ENCODE data around the gene CTSZ.

The CTSZ gene

GRCh38 chr20:59047938-59048680 is 41.1 kb upstream of the CTSZ start:
- no peak for TF ChIP-seq CTCF (IDR thresholded peaks at IDR 0.05)
- no peak overlapping the region for H3K4me3 ChIP-seq (ENCODE audit: low read depth in 1 of 2, low read length in 1 of 2)
- H3K9me3 ChIP-seq, result no peaks in the 10 kb centered on the region
- H3K4me1 ChIP-seq (ENCODE audit: control insufficient read depth in 1 of 2, insufficient read depth in 1 of 2, low read depth in 1 of 2, low read length in 1 of 2), result peaks cover 8 to 13% of the 10 kb centered on the region in 2 experiments
- H3K36me3 ChIP-seq, result no peaks in the 10 kb centered on the region
- H3K27ac ChIP-seq, result no peak overlapping the region
- H3K27me3 ChIP-seq, result peaks cover 34% of the 10 kb centered on the region

- Histone ChIP-seq H3K9me3 (no peaks in the 10 kb centered on the region), H3K27me3 (peaks cover 22% of the 10 kb centered on the region), H3K36me3 (no peaks in the 10 kb centered on the region), H3K4me1 (ENCODE audit: control insufficient read depth in 1 of 2, insufficient read depth in 1 of 2, low read depth in 1 of 2, low read length in 1 of 2) (peaks cover 16 to 18% of the 10 kb centered on the region in 2 experiments), H3K27ac (no peak overlapping the region), H3K4me3 (ENCODE audit: low read depth in 1 of 2, low read length in 1 of 2) (no peak overlapping the region)
- no peak for TF ChIP-seq CTCF (IDR thresholded peaks at IDR 0.05)
Measured at GRCh38 chr20:59046862-59047261, 39.8 kb upstream of the CTSZ start.

- no peak overlapping the region for H3K4me3 ChIP-seq (ENCODE audit: low read depth in 1 of 2, low read length in 1 of 2)
- peaks cover 22 to 29% of the 10 kb centered on the region in 2 experiments for H3K4me1 ChIP-seq (ENCODE audit: control insufficient read depth in 1 of 2, insufficient read depth in 1 of 2, low read depth in 1 of 2, low read length in 1 of 2)
- peaks cover 10% of the 10 kb centered on the region for H3K27me3 ChIP-seq
- no peaks in the 10 kb centered on the region for H3K36me3 ChIP-seq
- TF ChIP-seq CTCF (IDR thresholded peaks at IDR 0.05), result no peak
- no peaks in the 10 kb centered on the region for H3K9me3 ChIP-seq
- H3K27ac ChIP-seq, result no peak overlapping the region
Measured at GRCh38 chr20:59044796-59045195, 37.7 kb upstream of the CTSZ start.

- Histone ChIP-seq H3K4me3 (ENCODE audit: low read depth in 1 of 2, low read length in 1 of 2) (no peak overlapping the region), H3K4me1 (ENCODE audit: control insufficient read depth in 1 of 2, insufficient read depth in 1 of 2, low read depth in 1 of 2, low read length in 1 of 2) (peaks cover 22 to 29% of the 10 kb centered on the region in 2 experiments), H3K27me3 (peaks cover 5% of the 10 kb centered on the region), H3K36me3 (no peaks in the 10 kb centered on the region), H3K9me3 (no peaks in the 10 kb centered on the region), H3K27ac (no peak overlapping the region)
- TF ChIP-seq CTCF (IDR thresholded peaks at IDR 0.05), result no peak
Measured at GRCh38 chr20:59044295-59044694, 37.2 kb upstream of the CTSZ start.

GRCh38 chr20:59043698-59044097 is 36.6 kb upstream of the CTSZ start:
- H3K27me3 ChIP-seq, result no peaks in the 10 kb centered on the region
- H3K4me3 ChIP-seq (ENCODE audit: low read depth in 1 of 2, low read length in 1 of 2), result peak overlapping the region in 1 of 2 experiments; percentile 87
- H3K4me1 ChIP-seq (ENCODE audit: control insufficient read depth in 1 of 2, insufficient read depth in 1 of 2, low read depth in 1 of 2, low read length in 1 of 2), result peaks cover 22 to 29% of the 10 kb centered on the region in 2 experiments
- no peak overlapping the region for H3K27ac ChIP-seq
- no peaks in the 10 kb centered on the region for H3K9me3 ChIP-seq
- TF ChIP-seq CTCF (IDR thresholded peaks at IDR 0.05), result no peak
- no peaks in the 10 kb centered on the region for H3K36me3 ChIP-seq

Measured in neutrophil (primary cell).